T-helper 1 cell (primary cell): Measurements from ENCODE around the gene CLNK.

Experiments used
- DNase-seq, 5 donors: peaks; one replicate each; pipeline ENCODE4 v3.0.0-alpha.2; 2012 to 2020

Gene CLNK

GRCh38 chr4:10608501-10609219 is 75.9 kb downstream of the CLNK start:
- DNase-seq, result no peak

- no peak for DNase-seq
Measured at GRCh38 chr4:10607206-10607605, 77.4 kb downstream of the CLNK start.

GRCh38 chr4:10606483-10607155 is 77.9 kb downstream of the CLNK start:
- DNase-seq, result no peak

DNA sequence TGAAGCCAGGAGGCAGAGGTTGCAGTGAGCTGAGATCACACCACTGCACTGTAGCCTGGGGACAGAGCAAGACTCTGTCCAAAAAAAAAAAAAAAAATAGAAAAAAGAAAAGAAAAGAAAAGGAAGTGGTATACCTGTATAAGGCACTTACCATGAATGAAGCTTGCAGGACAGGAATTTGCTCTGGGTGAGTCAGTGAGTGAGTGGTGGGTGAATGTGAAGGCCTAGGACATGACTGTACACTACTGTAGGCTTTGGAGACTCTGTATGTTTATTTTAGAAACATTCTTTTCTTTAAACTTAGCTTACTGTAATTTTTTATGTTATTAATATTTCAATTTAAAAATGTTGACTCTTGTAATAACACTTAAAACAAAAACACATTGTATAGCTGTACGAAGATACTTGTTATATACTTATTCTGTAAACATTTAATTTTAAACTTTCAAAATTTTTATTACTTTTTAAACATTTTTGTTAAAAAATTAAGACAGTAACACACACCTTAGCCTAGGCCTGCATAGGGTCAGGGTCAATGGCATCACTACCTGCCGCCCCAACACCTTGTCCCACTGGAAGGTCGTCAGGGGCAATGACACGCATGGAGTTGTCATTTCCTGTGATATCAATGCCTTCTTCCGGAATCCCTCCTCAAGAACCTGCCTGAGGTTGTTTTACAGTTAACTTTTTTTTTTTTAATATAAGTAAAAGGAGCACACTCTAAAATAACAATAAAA is 78.7 kb downstream of the CLNK start:
- no peak for DNase-seq

DNA sequence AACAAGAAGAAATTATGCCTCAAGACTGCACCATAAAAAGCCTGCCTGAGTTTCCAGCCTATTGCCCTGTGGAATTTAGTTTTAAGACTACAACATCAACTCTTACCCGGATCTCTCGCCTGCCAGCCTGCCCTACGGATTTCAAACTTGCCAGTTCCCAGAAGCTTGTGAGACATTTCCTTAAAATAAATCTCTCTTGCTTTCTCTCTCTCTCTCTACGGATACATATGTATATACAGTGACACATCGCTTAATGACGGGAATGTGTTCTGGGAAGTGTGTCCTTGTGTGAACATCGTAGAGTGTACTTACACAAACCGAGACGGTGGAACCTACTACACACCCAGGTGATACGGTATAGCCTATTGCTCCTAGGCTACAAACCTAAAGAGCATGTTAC is 79.5 kb downstream of the CLNK start:
- DNase-seq, result no peak

DNA sequence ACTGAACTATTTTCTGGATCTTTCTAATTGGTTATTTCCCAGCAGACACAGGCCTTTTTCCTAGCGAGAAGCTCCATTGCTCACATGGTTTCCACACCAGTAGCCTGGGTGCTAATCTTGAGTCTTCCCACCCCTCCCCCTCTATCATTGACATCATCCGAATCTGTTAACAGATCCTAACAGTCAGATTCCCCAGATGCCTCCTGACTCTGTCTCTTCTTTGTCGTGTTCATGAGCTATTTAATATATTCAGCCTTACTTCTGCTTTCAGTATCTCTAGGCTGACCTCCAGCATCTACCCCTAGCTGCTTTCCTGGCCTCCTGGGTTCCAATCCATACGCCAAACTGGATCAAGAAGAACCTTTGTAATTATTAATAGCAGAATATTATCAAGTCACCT is 85.0 kb downstream of the CLNK start:
- DNase-seq, result no peak

- no peak for DNase-seq
Measured at GRCh38 chr4:10598829-10599228, 85.7 kb downstream of the CLNK start.

- no peak for DNase-seq
Measured at GRCh38 chr4:10596586-10597290, 87.8 kb downstream of the CLNK start.

GRCh38 chr4:10593130-10593529 is 91.4 kb downstream of the CLNK start:
- no peak for DNase-seq

GRCh38 chr4:10590896-10591295 is 93.7 kb downstream of the CLNK start:
- DNase-seq, result no peak

- no peak for DNase-seq
Measured at GRCh38 chr4:10589799-10590198, 94.8 kb downstream of the CLNK start.

DNA sequence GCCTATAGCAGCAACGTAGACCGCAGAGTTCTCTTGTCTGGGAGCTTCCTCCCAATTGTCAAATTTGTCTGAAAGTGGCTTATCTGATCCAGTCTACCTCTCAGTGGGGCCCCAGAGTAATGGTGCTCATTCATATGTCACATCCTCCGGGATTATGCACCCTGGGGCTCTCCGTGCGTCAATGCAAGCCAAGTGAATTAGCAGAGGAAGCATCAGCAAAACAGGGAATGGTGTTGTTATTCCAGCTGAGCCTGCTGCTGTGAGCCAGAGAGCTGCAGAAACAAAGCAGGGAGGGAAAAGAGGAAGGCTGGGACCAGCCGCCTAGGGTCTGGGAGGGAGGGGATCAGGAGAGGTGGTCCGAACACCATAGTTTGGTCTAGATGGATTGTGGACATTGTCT is 95.2 kb downstream of the CLNK start:
- DNase-seq, result no peak

- peak in 1 of 5 donors; percentile 38 for DNase-seq
Measured at GRCh38 chr4:10587697-10588096, 96.9 kb downstream of the CLNK start.

GRCh38 chr4:10587296-10587695 is 97.3 kb downstream of the CLNK start:
- no peak for DNase-seq

GRCh38 chr4:10584042-10584441 is 100.5 kb downstream of the CLNK start:
- DNase-seq, result no peak

- no peak for DNase-seq
Measured at GRCh38 chr4:10582951-10583350, 101.6 kb downstream of the CLNK start.

- peak in 1 of 5 donors; percentile 6 for DNase-seq
Measured at GRCh38 chr4:10582059-10582686, 102.4 kb downstream of the CLNK start.

DNA sequence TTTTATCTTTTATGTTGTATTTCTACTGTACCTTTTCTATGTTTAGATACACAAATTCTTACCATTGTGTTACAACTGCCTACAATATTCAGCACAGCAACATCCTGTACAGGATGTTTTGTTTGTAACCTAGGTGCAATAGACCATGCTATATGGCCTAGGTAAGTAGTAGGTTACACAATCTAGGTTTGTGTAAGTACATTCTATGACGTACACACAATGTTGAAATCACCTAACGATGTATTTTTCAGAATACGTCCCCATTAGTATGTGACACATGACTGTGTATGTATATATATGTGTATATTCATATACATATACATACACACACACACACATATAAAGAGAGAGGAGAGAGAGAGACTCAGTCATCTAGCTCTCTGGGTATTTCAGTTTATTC is 103.5 kb downstream of the CLNK start:
- no peak for DNase-seq

DNA sequence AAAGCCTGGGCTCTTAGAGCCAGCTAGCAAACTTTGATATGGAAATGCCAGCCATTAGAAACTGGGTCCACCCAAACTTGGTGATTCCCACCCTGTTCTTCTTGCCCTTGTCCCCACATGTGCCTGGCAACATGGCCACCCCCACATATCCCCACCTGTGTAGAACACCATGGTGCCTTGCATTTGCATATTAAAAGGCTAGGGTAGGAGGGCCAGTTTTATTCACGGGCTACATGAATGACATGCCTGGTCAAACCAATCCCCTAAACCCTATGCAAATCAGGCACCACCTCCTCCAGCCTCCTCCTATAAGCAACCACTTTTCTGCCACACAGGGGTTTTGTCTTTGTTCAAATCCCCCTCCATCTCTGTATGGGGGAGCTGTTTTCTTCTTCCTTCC is 104.9 kb downstream of the CLNK start:
- DNase-seq, result no peak

DNA sequence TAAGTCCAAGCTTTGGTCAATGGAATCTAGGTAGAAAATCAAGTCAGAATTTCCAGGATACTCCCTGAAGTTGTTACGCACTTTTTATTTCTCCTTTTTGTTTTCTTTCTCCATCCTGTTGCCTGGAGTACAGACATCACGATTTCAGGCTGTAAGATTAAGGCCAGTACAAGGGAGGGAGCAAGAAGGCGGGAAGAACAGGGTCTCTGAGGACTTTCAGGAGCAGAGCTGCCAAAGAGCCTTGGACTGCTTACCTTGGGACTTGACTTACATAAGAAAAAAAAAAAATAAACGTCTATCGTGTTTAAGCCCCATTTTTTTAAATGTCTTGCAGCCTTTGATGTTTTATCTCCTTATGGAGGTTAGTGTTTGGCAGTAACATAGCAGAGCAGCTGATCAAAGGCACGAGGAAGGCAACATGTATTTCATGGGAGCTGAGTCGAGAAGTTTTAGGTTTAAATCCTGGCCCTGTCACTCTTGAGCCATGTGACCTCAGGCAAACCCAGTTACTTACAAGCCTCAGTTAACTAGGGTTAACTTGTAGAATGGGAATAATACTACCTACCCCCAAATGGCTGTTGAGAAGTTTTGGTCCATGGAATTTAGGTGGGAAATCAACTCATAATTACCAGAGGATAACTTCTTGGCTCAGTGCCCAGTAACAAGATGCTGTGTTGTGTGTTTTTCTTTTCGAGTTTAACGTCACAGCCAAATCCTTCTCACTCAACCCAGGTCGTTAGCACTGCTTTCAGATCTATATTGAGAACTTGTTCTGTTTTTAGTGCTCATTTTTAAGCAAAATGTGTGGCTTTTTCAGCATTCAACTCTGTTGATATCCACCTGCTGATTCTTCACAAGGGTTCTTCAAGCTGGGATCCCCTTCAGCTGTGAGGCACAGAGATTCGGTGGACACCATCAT is 106.8 kb downstream of the CLNK start:
- DNase-seq, result no peak

GRCh38 chr4:10577018-10577417 is 107.5 kb downstream of the CLNK start:
- DNase-seq, result peak in 1 of 5 donors; percentile 13

DNA sequence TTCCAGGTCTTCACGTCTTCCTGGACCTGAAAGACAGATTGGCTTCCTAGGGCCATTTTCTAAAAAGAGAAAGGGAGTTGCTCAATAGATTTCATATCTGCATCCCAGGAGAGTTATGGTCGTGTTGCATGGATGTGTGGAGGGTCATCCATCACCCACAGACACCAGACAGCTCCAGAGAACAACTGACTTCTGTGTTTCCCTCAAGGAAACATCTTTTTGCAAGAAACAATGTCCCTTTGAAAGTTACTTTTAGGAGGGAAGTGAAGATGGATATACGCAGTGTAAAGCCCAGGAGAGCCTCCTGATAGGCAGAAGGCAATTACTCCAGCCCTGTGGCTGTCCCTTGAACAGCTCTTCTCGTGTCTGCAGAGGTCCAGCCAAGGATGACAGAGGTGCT is 108.3 kb downstream of the CLNK start:
- no peak for DNase-seq
